HepG2 (cell line): ENCODE data around the gene NUP153. TPM values are rescaled to one million over a fixed set of nuclear protein-coding genes. Genes with fewer than 3 reads are reported as not detected.

Experiments used
- CAMTA2 ChIP-seq: sonication (generic); formaldehyde crosslinking; IDR thresholded peaks from 2 replicates; pipeline ENCODE4 v1.4.0; 2020; ENCODE audit warnings: mild to moderate bottlenecking, missing genetic modification reagents, borderline replicate concordance
- ELF4 ChIP-seq: sonication (generic); formaldehyde crosslinking; IDR thresholded peaks from 2 replicates; pipeline ENCODE4 v1.5.0; 2020; ENCODE audit warnings: missing genetic modification reagents, mild to moderate bottlenecking, moderate library complexity, borderline replicate concordance
- ERF ChIP-seq: IDR thresholded peaks from 2 replicates; pipeline ENCODE4 v1.6.1; 2018; ENCODE audit warnings: missing biosample characterization, missing genetic modification reagents
- MLXIP ChIP-seq: sonication (generic); formaldehyde crosslinking; IDR thresholded peaks from 2 replicates; pipeline ENCODE4 v1.9.0; 2021; ENCODE audit warnings: missing genetic modification reagents, borderline replicate concordance
- MTF1 ChIP-seq: sonication (generic); formaldehyde crosslinking; IDR thresholded peaks from 2 replicates; pipeline ENCODE4 v1.5.0; 2020; ENCODE audit warnings: missing genetic modification reagents
- NFKBIZ ChIP-seq: IDR thresholded peaks from 2 replicates; pipeline ENCODE4 v1.6.1; 2018; ENCODE audit warnings: missing genetic modification reagents, missing compliant biosample characterization
- RFX5 ChIP-seq: IDR thresholded peaks from 2 replicates; pipeline ENCODE4 v1.6.1; 2011; ENCODE audit warnings: low read depth, low read length, improper control_type of control experiment
- SMYD3 ChIP-seq: sonication (generic); formaldehyde crosslinking; IDR thresholded peaks from 2 replicates; pipeline ENCODE4 v1.8.1; 2023; ENCODE audit warnings: mild to moderate bottlenecking, missing genetic modification reagents
- TEAD3 ChIP-seq: optimal IDR thresholded peaks from 2 replicates; pipeline ENCODE3; 2016; ENCODE audit warnings: borderline replicate concordance
- THAP11 ChIP-seq: IDR thresholded peaks from 2 replicates; pipeline ENCODE4 v1.6.1; 2016; ENCODE audit warnings: missing biosample characterization, missing genetic modification reagents
- ZGPAT ChIP-seq: IDR thresholded peaks from 2 replicates; pipeline ENCODE4 v1.6.1; 2016; ENCODE audit warnings: mild to moderate bottlenecking
- ZNF446 ChIP-seq: sonication (generic); formaldehyde crosslinking; IDR thresholded peaks from 2 replicates; pipeline ENCODE4 v1.5.0; 2020; ENCODE audit warnings: mild to moderate bottlenecking, missing genetic modification reagents
- ZNF570 ChIP-seq: sonication (generic); formaldehyde crosslinking; IDR thresholded peaks from 2 replicates; pipeline ENCODE4 v1.4.0; 2020; ENCODE audit warnings: mild to moderate bottlenecking, missing genetic modification reagents, borderline replicate concordance
- ZNF724P ChIP-seq: sonication (generic); formaldehyde crosslinking; IDR thresholded peaks from 2 replicates; pipeline ENCODE4 v1.8.0; 2022; ENCODE audit warnings: missing genetic modification reagents, borderline replicate concordance
- ZNF790 ChIP-seq: sonication (generic); formaldehyde crosslinking; IDR thresholded peaks from 2 replicates; pipeline ENCODE4 v1.8.0; 2022; ENCODE audit warnings: missing genetic modification reagents, mild to moderate bottlenecking, borderline replicate concordance
- ZNF891 ChIP-seq: sonication (generic); formaldehyde crosslinking; IDR thresholded peaks from 2 replicates; pipeline ENCODE4 v1.5.0; 2020; ENCODE audit warnings: mild to moderate bottlenecking, missing genetic modification reagents
- ZSCAN9 ChIP-seq: IDR thresholded peaks from 2 replicates; pipeline ENCODE4 v1.6.1; 2016; ENCODE audit warnings: borderline replicate concordance
- polyA plus RNA-seq, 8 experiments: library from polyadenylated mRNA; depleted of rRNA in 3 of 8; stranded (reverse) in 7 of 8; unstranded in 1 of 8; fragments of >200 nt; fragmentation: Illumina TruSeq in 4 of 8; extraction: Trizol in 4 of 8; gene quantifications; 2 replicates each; pipeline versions ENCODE4 v1.2.1 to v1.2.3, GENCODE V29; 2011 to 2016; ENCODE audit warnings: low read depth in 4 of 8, missing spikeins in 1 of 8, mixed read lengths in 1 of 8; ENCODE audit not compliant: insufficient read depth in 1 of 8
- total RNA-seq, 5 experiments: library from RNA; depleted of rRNA; stranded (reverse); fragments of >200 nt; fragmentation: Illumina TruSeq; extraction: Trizol; gene quantifications; 2 replicates each; pipeline ENCODE4 v1.2.3, GENCODE V29; 2016; ENCODE audit warnings: low read depth in 1 of 5
- TF ChIP-seq, protein P1 (sequence below): sonication (generic); formaldehyde crosslinking; IDR thresholded peaks from 2 replicates; pipeline ENCODE4 v1.4.0; 2020; ENCODE audit warnings: missing genetic modification reagents

The NUP153 gene
- total and polyA plus RNA-seq, 2 of the 13 experiments (the other 11 are each of a cell fraction or from before 2014, with no cell fraction given), result 29.8 to 55.2 TPM

- no peak for TF ChIP-seq MLXIP (CRISPR knock-in tag)
- TF ChIP-seq ERF (CRISPR knock-in tag), result peak; percentile 46; the same call in 1 of the 2 replicates
- TF ChIP-seq ZNF724P (CRISPR knock-in tag), result 0 out of 2 replicates have a peak, but pooled peaks have one; percentile 46
- no peak for TF ChIP-seq TEAD3 (CRISPR knock-in tag)
- TF ChIP-seq CAMTA2 (CRISPR knock-in tag), result no peak
- peak; percentile 36; the same call in 1 of the 2 replicates for TF ChIP-seq THAP11 (CRISPR knock-in tag)
- TF ChIP-seq, protein P1, sequence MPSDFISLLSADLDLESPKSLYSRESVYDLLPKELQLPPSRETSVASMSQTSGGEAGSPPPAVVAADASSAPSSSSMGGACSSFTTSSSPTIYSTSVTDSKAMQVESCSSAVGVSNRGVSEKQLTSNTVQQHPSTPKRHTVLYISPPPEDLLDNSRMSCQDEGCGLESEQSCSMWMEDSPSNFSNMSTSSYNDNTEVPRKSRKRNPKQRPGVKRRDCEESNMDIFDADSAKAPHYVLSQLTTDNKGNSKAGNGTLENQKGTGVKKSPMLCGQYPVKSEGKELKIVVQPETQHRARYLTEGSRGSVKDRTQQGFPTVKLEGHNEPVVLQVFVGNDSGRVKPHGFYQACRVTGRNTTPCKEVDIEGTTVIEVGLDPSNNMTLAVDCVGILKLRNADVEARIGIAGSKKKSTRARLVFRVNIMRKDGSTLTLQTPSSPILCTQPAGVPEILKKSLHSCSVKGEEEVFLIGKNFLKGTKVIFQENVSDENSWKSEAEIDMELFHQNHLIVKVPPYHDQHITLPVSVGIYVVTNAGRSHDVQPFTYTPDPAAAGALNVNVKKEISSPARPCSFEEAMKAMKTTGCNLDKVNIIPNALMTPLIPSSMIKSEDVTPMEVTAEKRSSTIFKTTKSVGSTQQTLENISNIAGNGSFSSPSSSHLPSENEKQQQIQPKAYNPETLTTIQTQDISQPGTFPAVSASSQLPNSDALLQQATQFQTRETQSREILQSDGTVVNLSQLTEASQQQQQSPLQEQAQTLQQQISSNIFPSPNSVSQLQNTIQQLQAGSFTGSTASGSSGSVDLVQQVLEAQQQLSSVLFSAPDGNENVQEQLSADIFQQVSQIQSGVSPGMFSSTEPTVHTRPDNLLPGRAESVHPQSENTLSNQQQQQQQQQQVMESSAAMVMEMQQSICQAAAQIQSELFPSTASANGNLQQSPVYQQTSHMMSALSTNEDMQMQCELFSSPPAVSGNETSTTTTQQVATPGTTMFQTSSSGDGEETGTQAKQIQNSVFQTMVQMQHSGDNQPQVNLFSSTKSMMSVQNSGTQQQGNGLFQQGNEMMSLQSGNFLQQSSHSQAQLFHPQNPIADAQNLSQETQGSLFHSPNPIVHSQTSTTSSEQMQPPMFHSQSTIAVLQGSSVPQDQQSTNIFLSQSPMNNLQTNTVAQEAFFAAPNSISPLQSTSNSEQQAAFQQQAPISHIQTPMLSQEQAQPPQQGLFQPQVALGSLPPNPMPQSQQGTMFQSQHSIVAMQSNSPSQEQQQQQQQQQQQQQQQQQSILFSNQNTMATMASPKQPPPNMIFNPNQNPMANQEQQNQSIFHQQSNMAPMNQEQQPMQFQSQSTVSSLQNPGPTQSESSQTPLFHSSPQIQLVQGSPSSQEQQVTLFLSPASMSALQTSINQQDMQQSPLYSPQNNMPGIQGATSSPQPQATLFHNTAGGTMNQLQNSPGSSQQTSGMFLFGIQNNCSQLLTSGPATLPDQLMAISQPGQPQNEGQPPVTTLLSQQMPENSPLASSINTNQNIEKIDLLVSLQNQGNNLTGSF, result peak; percentile 78; the same call in 1 of the 2 replicates
- no peak for TF ChIP-seq ZNF570 (CRISPR knock-in tag)
- TF ChIP-seq MTF1 (CRISPR knock-in tag), result no peak
- no peak; the same call in 1 of the 2 replicates for TF ChIP-seq ELF4
- 0 out of 2 replicates have a peak, but pooled peaks have one; percentile 11 for TF ChIP-seq SMYD3
- peak; percentile 98 for TF ChIP-seq ZNF446
- no peak for TF ChIP-seq RFX5
- TF ChIP-seq ZSCAN9 (CRISPR knock-in tag), result 0 out of 2 replicates have a peak, but pooled peaks have one; percentile 66
- no peak; the same call in 1 of the 2 replicates for TF ChIP-seq ZGPAT (CRISPR knock-in tag)
- TF ChIP-seq ZNF891 (CRISPR knock-in tag), result no peak; the same call in 1 of the 2 replicates
- TF ChIP-seq NFKBIZ (CRISPR knock-in tag), result no peak
- TF ChIP-seq ZNF790, result peak; percentile 87; the same call in 1 of the 2 replicates
These were observed 106.0 kb downstream of the NUP153 start (continued) for GRCh38 chr6:17600527-17601385.
